ENCODE measurements around the gene SEC14L3. TPM values are rescaled to one million over a fixed set of nuclear protein-coding genes. Genes with fewer than 3 reads are reported as not detected.
A peak's percentile ranks its signal among the peaks of the same experiment; 100 is the strongest.

SEC14L3 gene
- polyA plus RNA-seq, 3 donors, result not detected

GRCh38 chr22:30413001-30413400 is 58.8 kb downstream of the SEC14L3 start:
- Histone ChIP-seq H4K20me1 (ENCODE audit: insufficient read depth, low read length) (no peaks in the 10 kb centered on the region), H3K4me3 (replicated peaks in 1 of 3; ENCODE audit: low read depth in 2 of 3, low read length in 3 of 3) (no peak overlapping the region), H3K27ac (ENCODE audit: low read depth in 1 of 2, low read length in 2 of 2) (no peak overlapping the region), H3K36me3 (replicated peaks in 1 of 2; ENCODE audit: control insufficient read depth in 1 of 2, insufficient read depth in 2 of 2, low read length in 2 of 2) (peaks cover 0 to 28% of the 10 kb centered on the region in 2 donors), H3K27me3 (ENCODE audit: control insufficient read depth in 2 of 2, insufficient read depth in 2 of 2, low read length in 2 of 2) (no peaks in the 10 kb centered on the region), H2AFZ (ENCODE audit: insufficient read depth, low read depth, low read length, poor library complexity, severe bottlenecking) (no peak overlapping the region), H3K4me1 (ENCODE audit: control insufficient read depth in 1 of 2, insufficient read depth in 2 of 2, low read length in 2 of 2) (no peaks in the 10 kb centered on the region), H3K4me2 (replicated peaks; ENCODE audit: extremely low read depth, low read length, poor library complexity, severe bottlenecking) (no peak overlapping the region), H3K9ac (ENCODE audit: insufficient read depth, low read length, poor library complexity, severe bottlenecking) (no peak overlapping the region), H3K9me3 (replicated peaks in 1 of 2; ENCODE audit: control insufficient read depth in 1 of 2, insufficient read depth in 1 of 2, low read length in 2 of 2) (no peaks in the 10 kb centered on the region), H3K79me2 (ENCODE audit: insufficient read depth, low read length) (no peaks in the 10 kb centered on the region)
- H3K4me3 Mint-ChIP-seq, result no peak overlapping the region
- H3K36me3 Mint-ChIP-seq, result peaks cover 14 to 17% of the 10 kb centered on the region in 2 donors
- intact Hi-C loops (cut with micrococcal nuclease), result no loop called here
- peak overlapping the region in 1 of 7 donors; percentile 17 for H3K27ac Mint-ChIP-seq
- H3K9me3 Mint-ChIP-seq, result no peaks in the 10 kb centered on the region
- no peak for TF ChIP-seq CTCF (IDR thresholded peaks at IDR 0.05)
- H3K4me1 Mint-ChIP-seq, result no peaks in the 10 kb centered on the region
- 100% methylated on average over 4 of the region's 4 CpGs for WGBS (ENCODE audit: insufficient coverage)
- peaks cover 0 to 6% (median 4%) of the 10 kb centered on the region in 3 donors for H3K27me3 Mint-ChIP-seq (ENCODE audit: low read depth in 3 of 3)
- no peak for DNase-seq

GRCh38 chr22:30411780-30412179 is 60.0 kb downstream of the SEC14L3 start:
- H2AFZ ChIP-seq (ENCODE audit: insufficient read depth, low read depth, low read length, poor library complexity, severe bottlenecking), result no peak overlapping the region
- peaks cover 0 to 16% of the 10 kb centered on the region in 2 donors for H3K36me3 ChIP-seq (replicated peaks in 1 of 2; ENCODE audit: control insufficient read depth in 1 of 2, insufficient read depth in 2 of 2, low read length in 2 of 2)
- no peaks in the 10 kb centered on the region for H3K4me1 ChIP-seq (ENCODE audit: control insufficient read depth in 1 of 2, insufficient read depth in 2 of 2, low read length in 2 of 2)
- Mint-ChIP-seq H3K4me3 (no peak overlapping the region), H3K4me1 (no peaks in the 10 kb centered on the region), H3K27ac (no peak overlapping the region), H3K27me3 (ENCODE audit: low read depth in 3 of 3) (peaks cover 0 to 6% (median 4%) of the 10 kb centered on the region in 3 donors), H3K36me3 (peaks cover 14 to 15% of the 10 kb centered on the region in 2 donors), H3K9me3 (no peaks in the 10 kb centered on the region)
- TF ChIP-seq CTCF (IDR thresholded peaks at IDR 0.05), result no peak
- no peak overlapping the region for H3K4me3 ChIP-seq (replicated peaks in 1 of 3; ENCODE audit: low read depth in 2 of 3, low read length in 3 of 3)
- DNase-seq, result no peak
- no peaks in the 10 kb centered on the region for H4K20me1 ChIP-seq (ENCODE audit: insufficient read depth, low read length)
- no peaks in the 10 kb centered on the region for H3K79me2 ChIP-seq (ENCODE audit: insufficient read depth, low read length)
- WGBS (ENCODE audit: insufficient coverage), result 80% methylated on average over 2 of the region's 3 CpGs
- no peak overlapping the region for H3K4me2 ChIP-seq (replicated peaks; ENCODE audit: extremely low read depth, low read length, poor library complexity, severe bottlenecking)
- H3K9ac ChIP-seq (ENCODE audit: insufficient read depth, low read length, poor library complexity, severe bottlenecking), result no peak overlapping the region
- H3K27ac ChIP-seq (ENCODE audit: low read depth in 1 of 2, low read length in 2 of 2), result no peak overlapping the region
- no peaks in the 10 kb centered on the region for H3K27me3 ChIP-seq (ENCODE audit: control insufficient read depth in 2 of 2, insufficient read depth in 2 of 2, low read length in 2 of 2)
- no peaks in the 10 kb centered on the region for H3K9me3 ChIP-seq (replicated peaks in 1 of 2; ENCODE audit: control insufficient read depth in 1 of 2, insufficient read depth in 1 of 2, low read length in 2 of 2)
- intact Hi-C loops (cut with micrococcal nuclease), result no loop called here

Small RNA genes lying within 50 kb of the gene (small RNA-seq; reads per million reads assigned to genes)
- gene AC004832.3 (ENCODE audit: insufficient read length, low read depth), result not detected
- not detected for gene RNU6-564P (ENCODE audit: insufficient read length, low read depth)

Other genes starting within 250 kb of the SEC14L3 start
- 1 to 10 TPM in 1 of 3 donors, not detected in 2; 7.0 TPM for gene LIF, start 225.3 kb downstream of the SEC14L3 start, polyA plus RNA-seq
- gene OSM, start 205.2 kb downstream of the SEC14L3 start, polyA plus RNA-seq, result 100 to 1,000 TPM in 2 of 3 donors, 10 to 100 TPM in 1; 48.0 to 295 (median 146) TPM
- 10 to 100 TPM in 1 of 3 donors, 1 to 10 TPM in 2; 6.4 to 15.5 (median 6.5) TPM for gene CASTOR1, start 182.5 kb downstream of the SEC14L3 start, polyA plus RNA-seq
- 10 to 100 TPM; 13.4 to 38.3 (median 21.8) TPM for gene TBC1D10A, start 145.1 kb downstream of the SEC14L3 start, polyA plus RNA-seq
- 100 to 1,000 TPM in 1 of 3 donors, 10 to 100 TPM in 2; 34.7 to 102 (median 52.1) TPM for gene SF3A1, start 115.1 kb downstream of the SEC14L3 start, polyA plus RNA-seq
- gene CCDC157, start 115.0 kb downstream of the SEC14L3 start, polyA plus RNA-seq, result 1 to 10 TPM in 1 of 3 donors, under 1 TPM in 2; 0.50 to 3.7 (median 0.54) TPM
- gene RNF215, start 84.6 kb downstream of the SEC14L3 start, polyA plus RNA-seq, result 10 to 100 TPM in 1 of 3 donors, under 1 TPM in 2; 0.26 to 12.2 (median 0.42) TPM
- under 1 TPM in 2 of 3 donors, not detected in 1; 0.03 TPM for gene SEC14L2, start 75.0 kb downstream of the SEC14L3 start, polyA plus RNA-seq
- 10 to 100 TPM in 1 of 3 donors, 1 to 10 TPM in 2; 6.2 to 14.2 (median 7.5) TPM for gene MTFP1, start 46.2 kb downstream of the SEC14L3 start, polyA plus RNA-seq
- not detected for gene SEC14L4, start 33.7 kb upstream of the SEC14L3 start, polyA plus RNA-seq
- gene SEC14L6, start 74.7 kb upstream of the SEC14L3 start, polyA plus RNA-seq, result not detected
- gene GAL3ST1, start 102.6 kb upstream of the SEC14L3 start, polyA plus RNA-seq, result not detected
- gene PES1, start 119.9 kb upstream of the SEC14L3 start, polyA plus RNA-seq, result 10 to 100 TPM; 32.2 to 36.6 (median 35.6) TPM
- gene TCN2, start 135.2 kb upstream of the SEC14L3 start, polyA plus RNA-seq, result 10 to 100 TPM; 27.1 to 51.7 (median 45.0) TPM
- 1 to 10 TPM; 1.4 to 2.4 (median 1.6) TPM for gene SLC35E4, start 163.8 kb upstream of the SEC14L3 start, polyA plus RNA-seq
- 10 to 100 TPM; 13.2 to 34.5 (median 18.9) TPM for gene DUSP18, start 195.9 kb upstream of the SEC14L3 start, polyA plus RNA-seq
- gene OSBP2, start 222.9 kb upstream of the SEC14L3 start, polyA plus RNA-seq, result under 1 TPM in 2 of 3 donors, not detected in 1; 0.21 to 0.54 TPM